ENCODE measurements around the gene PLEKHG7.
A peak's percentile ranks its signal among the peaks of the same experiment; 100 is the strongest.
"Not testable (repeated sequence)": the region's sequence is repeated elsewhere in the genome, so short reads cannot be mapped to it uniquely, and the experiment has no call there.

PLEKHG7 gene

GRCh38 chr12:92749691-92750090 lies 46.9 kb downstream of the PLEKHG7 start:
- DNase-seq = not testable (repeated sequence)

GRCh38 chr12:92753976-92754885 lies 51.4 kb downstream of the PLEKHG7 start:
- no peak for DNase-seq

- DNase-seq = no peak
These were observed 54.3 kb downstream of the PLEKHG7 start for GRCh38 chr12:92756898-92757596.

- DNase-seq = no peak
These were observed 54.9 kb downstream of the PLEKHG7 start for GRCh38 chr12:92757597-92758121.

GRCh38 chr12:92759634-92760268 lies 57.0 kb downstream of the PLEKHG7 start:
- no peak for DNase-seq

GRCh38 chr12:92762773-92763172 lies 60.0 kb downstream of the PLEKHG7 start:
- DNase-seq = no peak

GRCh38 chr12:92764831-92765230 lies 62.0 kb downstream of the PLEKHG7 start:
- no peak for DNase-seq

GRCh38 chr12:92765871-92766270 lies 63.1 kb downstream of the PLEKHG7 start:
- no peak for DNase-seq

- no peak for DNase-seq
These were observed 66.5 kb downstream of the PLEKHG7 start for GRCh38 chr12:92769124-92769901.

- DNase-seq = no peak
These were observed 68.2 kb downstream of the PLEKHG7 start for GRCh38 chr12:92771001-92771400.

- no peak for DNase-seq
These were observed 72.6 kb downstream of the PLEKHG7 start for GRCh38 chr12:92775416-92775815.

GRCh38 chr12:92778525-92778924 lies 75.7 kb downstream of the PLEKHG7 start:
- DNase-seq = no peak

GRCh38 chr12:92779902-92780301 lies 77.1 kb downstream of the PLEKHG7 start:
- no peak for DNase-seq

- DNase-seq = no peak
These were observed 81.6 kb downstream of the PLEKHG7 start for GRCh38 chr12:92784356-92784755.

GRCh38 chr12:92784797-92785562 lies 82.2 kb downstream of the PLEKHG7 start:
- peak; percentile 17 for DNase-seq

- no peak for DNase-seq
These were observed 82.8 kb downstream of the PLEKHG7 start for GRCh38 chr12:92785563-92785950.

- DNase-seq = no peak
These were observed 83.3 kb downstream of the PLEKHG7 start for GRCh38 chr12:92786045-92786444.

- DNase-seq = not testable (repeated sequence)
These were observed 91.6 kb downstream of the PLEKHG7 start for GRCh38 chr12:92794356-92794755.

- DNase-seq = no peak
These were observed 92.0 kb downstream of the PLEKHG7 start for GRCh38 chr12:92794814-92795213.

- no peak for DNase-seq
These were observed 93.9 kb downstream of the PLEKHG7 start for GRCh38 chr12:92796650-92797049.

GRCh38 chr12:92802906-92803305 lies 100.1 kb downstream of the PLEKHG7 start:
- no peak for DNase-seq

Measured in right kidney (tissue), 1 donor.